ENCODE data around the gene SEMA7A.

SEMA7A gene

GRCh38 chr15:74411686-74412085, 22.1 kb downstream of the SEMA7A start:
- H3K9me3 ChIP-seq (ENCODE audit: insufficient read depth, low read length) = no peaks in the 10 kb centered on the region
- H3K4me2 ChIP-seq (ENCODE audit: low read length) = no peak overlapping the region
- peaks cover 91% of the 10 kb centered on the region for H4K20me1 ChIP-seq (ENCODE audit: insufficient read depth, low read length)
- H3K4me1 ChIP-seq (ENCODE audit: low read length) = peaks cover 11% of the 10 kb centered on the region
- no peak overlapping the region for H3K27ac ChIP-seq (ENCODE audit: low read length)
- H3K27me3 ChIP-seq (ENCODE audit: low read depth, low read length) = no peaks in the 10 kb centered on the region
- H2AFZ ChIP-seq (ENCODE audit: low read depth, low read length) = no peak overlapping the region
- no peak overlapping the region for H3K4me3 ChIP-seq (ENCODE audit: low read length)
- H3K36me3 ChIP-seq (replicated peaks; ENCODE audit: low read depth, low read length) = peaks cover 84% of the 10 kb centered on the region
- H3K79me2 ChIP-seq (ENCODE audit: low read length) = peaks cover 54% of the 10 kb centered on the region
- TF ChIP-seq CTCF (IDR thresholded peaks at IDR 0.05; ENCODE audit: low read depth, low read length) = no peak
- no peak overlapping the region for H3K9ac ChIP-seq (ENCODE audit: low read length)

- Histone ChIP-seq H3K79me2 (ENCODE audit: low read length) (peaks cover 43% of the 10 kb centered on the region), H2AFZ (ENCODE audit: low read depth, low read length) (no peak overlapping the region), H3K4me1 (ENCODE audit: low read length) (peaks cover 17% of the 10 kb centered on the region), H3K4me3 (ENCODE audit: low read length) (no peak overlapping the region), H3K4me2 (ENCODE audit: low read length) (no peak overlapping the region), H3K36me3 (replicated peaks; ENCODE audit: low read depth, low read length) (peaks cover 84% of the 10 kb centered on the region), H3K9me3 (ENCODE audit: insufficient read depth, low read length) (no peaks in the 10 kb centered on the region), H3K27ac (ENCODE audit: low read length) (no peak overlapping the region), H3K9ac (ENCODE audit: low read length) (no peak overlapping the region), H4K20me1 (ENCODE audit: insufficient read depth, low read length) (peaks cover 80% of the 10 kb centered on the region), H3K27me3 (ENCODE audit: low read depth, low read length) (no peaks in the 10 kb centered on the region)
- TF ChIP-seq CTCF (IDR thresholded peaks at IDR 0.05; ENCODE audit: low read depth, low read length) = no peak
- TF ChIP-seq EZH2phosphoT487 (IDR thresholded peaks at IDR 0.05; ENCODE audit: low read depth) = no peak
These were observed 23.3 kb downstream of the SEMA7A start for GRCh38 chr15:74410502-74410901.

- Histone ChIP-seq H3K27me3 (ENCODE audit: low read depth, low read length) (no peaks in the 10 kb centered on the region), H3K4me1 (ENCODE audit: low read length) (peaks cover 30% of the 10 kb centered on the region), H3K9me3 (ENCODE audit: insufficient read depth, low read length) (no peaks in the 10 kb centered on the region), H3K4me2 (ENCODE audit: low read length) (no peak overlapping the region), H3K4me3 (ENCODE audit: low read length) (no peak overlapping the region), H2AFZ (ENCODE audit: low read depth, low read length) (no peak overlapping the region), H4K20me1 (ENCODE audit: insufficient read depth, low read length) (peaks cover 67% of the 10 kb centered on the region), H3K9ac (ENCODE audit: low read length) (no peak overlapping the region), H3K27ac (ENCODE audit: low read length) (peak overlapping the region; percentile 95; the same call in 1 of the 2 replicates), H3K79me2 (ENCODE audit: low read length) (peaks cover 30% of the 10 kb centered on the region), H3K36me3 (replicated peaks; ENCODE audit: low read depth, low read length) (peaks cover 77% of the 10 kb centered on the region)
- no peak for TF ChIP-seq EZH2phosphoT487 (IDR thresholded peaks at IDR 0.05; ENCODE audit: low read depth)
- no peak for TF ChIP-seq CTCF (IDR thresholded peaks at IDR 0.05; ENCODE audit: low read depth, low read length)
These were observed 24.5 kb downstream of the SEMA7A start for GRCh38 chr15:74409225-74409624.

- no peak overlapping the region for H3K4me3 ChIP-seq (ENCODE audit: low read length)
- no peak overlapping the region for H3K4me2 ChIP-seq (ENCODE audit: low read length)
- peaks cover 73% of the 10 kb centered on the region for H3K36me3 ChIP-seq (replicated peaks; ENCODE audit: low read depth, low read length)
- TF ChIP-seq EZH2phosphoT487 (IDR thresholded peaks at IDR 0.05; ENCODE audit: low read depth) = no peak
- TF ChIP-seq CTCF (IDR thresholded peaks at IDR 0.05; ENCODE audit: low read depth, low read length) = no peak
- H3K9ac ChIP-seq (ENCODE audit: low read length) = no peak overlapping the region
- H3K27me3 ChIP-seq (ENCODE audit: low read depth, low read length) = no peaks in the 10 kb centered on the region
- H4K20me1 ChIP-seq (ENCODE audit: insufficient read depth, low read length) = peaks cover 63% of the 10 kb centered on the region
- H3K79me2 ChIP-seq (ENCODE audit: low read length) = peaks cover 26% of the 10 kb centered on the region
- peak overlapping the region; percentile 95 for H3K27ac ChIP-seq (ENCODE audit: low read length)
- no peak overlapping the region for H2AFZ ChIP-seq (ENCODE audit: low read depth, low read length)
- no peaks in the 10 kb centered on the region for H3K9me3 ChIP-seq (ENCODE audit: insufficient read depth, low read length)
- peaks cover 34% of the 10 kb centered on the region for H3K4me1 ChIP-seq (ENCODE audit: low read length)
These were observed 24.9 kb downstream of the SEMA7A start for GRCh38 chr15:74408815-74409214.

Measured in OCI-LY3 (cell line).